HepG2 (cell line): ENCODE measurements around the gene ONECUT1. TPM values are rescaled to one million over a fixed set of nuclear protein-coding genes. Genes with fewer than 3 reads are reported as not detected.

ENCODE experiments used
- ADNP ChIP-seq: sonication (generic); formaldehyde crosslinking; IDR thresholded peaks from 2 replicates; pipeline ENCODE4 v1.4.0; 2020; ENCODE audit warnings: missing genetic modification reagents
- CBX1 ChIP-seq: IDR thresholded peaks from one replicate; pipeline ENCODE4 v1.6.1; 2016; ENCODE audit warnings: antibody characterized with exemption, low read depth
- CEBPB ChIP-seq: IDR thresholded peaks from 2 replicates; pipeline ENCODE4 v1.6.1; 2011; ENCODE audit warnings: low read depth, low read length, improper control_type of control experiment, borderline replicate concordance
- FOXO4 ChIP-seq: sonication (generic); formaldehyde crosslinking; conservative IDR thresholded peaks from 2 replicates; pipeline ENCODE4 v1.8.1; 2023; ENCODE audit warnings: missing genetic modification reagents
- GATAD1 ChIP-seq: IDR thresholded peaks from 2 replicates; pipeline ENCODE4 v1.6.1; 2016; ENCODE audit warnings: missing genetic modification reagents, missing compliant biosample characterization
- GZF1 ChIP-seq: sonication (generic); formaldehyde crosslinking; IDR thresholded peaks from 2 replicates; pipeline ENCODE4 v1.5.1; 2020; ENCODE audit warnings: mild to moderate bottlenecking, missing genetic modification reagents
- HOXA7 ChIP-seq: sonication (generic); formaldehyde crosslinking; IDR thresholded peaks from 2 replicates; pipeline ENCODE4 v1.8.1; 2022; ENCODE audit warnings: mild to moderate bottlenecking, missing genetic modification reagents, moderate library complexity
- IKZF5 ChIP-seq: IDR thresholded peaks from 2 replicates; pipeline ENCODE4 v1.6.1; 2018; ENCODE audit warnings: missing genetic modification reagents, mild to moderate bottlenecking, missing compliant biosample characterization
- JUND ChIP-seq: sonication (generic); formaldehyde crosslinking; IDR thresholded peaks from 2 replicates; pipeline ENCODE4 v1.8.0; 2022; ENCODE audit warnings: mild to moderate bottlenecking, missing genetic modification reagents
- KDM5A ChIP-seq: fragments of 200-600 bp; sonication (generic); IDR thresholded peaks from 2 replicates; pipeline ENCODE4 v1.7.0; 2018; ENCODE audit warnings: antibody characterized with exemption, mild to moderate bottlenecking, low read length, borderline replicate concordance
- MEIS1 ChIP-seq: sonication (generic); formaldehyde crosslinking; IDR thresholded peaks from 2 replicates; pipeline ENCODE4 v1.9.0; 2021; ENCODE audit warnings: mild to moderate bottlenecking, missing genetic modification reagents, moderate library complexity, borderline replicate concordance
- POLR2A ChIP-seq, 2 experiments: IDR thresholded peaks; 2 replicates each; pipeline ENCODE4 v1.6.1; 2011; ENCODE audit warnings: low read depth in 2 of 2, low read length in 2 of 2, mild to moderate bottlenecking in 1 of 2, moderate library complexity in 1 of 2; ENCODE audit not compliant: insufficient read depth in 1 of 2
- REST ChIP-seq, 2 experiments: IDR thresholded peaks; 2 replicates each; pipeline ENCODE4 v1.6.1; 2011 to 2012; ENCODE audit warnings: low read length in 2 of 2, borderline replicate concordance in 1 of 2, low read depth in 1 of 2, mild to moderate bottlenecking in 1 of 2, moderate library complexity in 1 of 2
- THAP11 ChIP-seq: IDR thresholded peaks from 2 replicates; pipeline ENCODE4 v1.6.1; 2016; ENCODE audit warnings: missing biosample characterization, missing genetic modification reagents
- ZBTB37 ChIP-seq: sonication (generic); formaldehyde crosslinking; IDR thresholded peaks from 2 replicates; pipeline ENCODE4 v1.4.0; 2020; ENCODE audit warnings: mild to moderate bottlenecking, missing genetic modification reagents
- ZBTB8A ChIP-seq: sonication (generic); formaldehyde crosslinking; IDR thresholded peaks from 2 replicates; pipeline ENCODE4 v1.4.0; 2020; ENCODE audit warnings: mild to moderate bottlenecking, low read depth, missing genetic modification reagents, borderline replicate concordance
- ZKSCAN8 ChIP-seq: IDR thresholded peaks from 2 replicates; pipeline ENCODE4 v1.6.1; 2016; ENCODE audit warnings: borderline replicate concordance, missing genetic modification reagents, missing compliant biosample characterization
- ZNF124 ChIP-seq: sonication (generic); formaldehyde crosslinking; IDR thresholded peaks from 2 replicates; pipeline ENCODE4 v1.4.0; 2020; ENCODE audit warnings: missing genetic modification reagents
- ZNF251 ChIP-seq: sonication (generic); formaldehyde crosslinking; IDR thresholded peaks from 2 replicates; pipeline ENCODE4 v1.9.0; 2021; ENCODE audit warnings: mild to moderate bottlenecking, missing genetic modification reagents
- ZNF264 ChIP-seq: sonication (generic); formaldehyde crosslinking; IDR thresholded peaks from 2 replicates; pipeline ENCODE4 v1.4.0; 2020; ENCODE audit warnings: missing genetic modification reagents
- ZNF292 ChIP-seq: sonication (generic); formaldehyde crosslinking; IDR thresholded peaks from 2 replicates; pipeline ENCODE4 v1.8.1; 2022; ENCODE audit warnings: mild to moderate bottlenecking, low read depth, missing genetic modification reagents, borderline replicate concordance
- ZNF558 ChIP-seq: sonication (generic); formaldehyde crosslinking; IDR thresholded peaks from 2 replicates; pipeline ENCODE4 v1.9.0; 2022; ENCODE audit warnings: mild to moderate bottlenecking, missing genetic modification reagents, borderline replicate concordance
- ZNF788 ChIP-seq: sonication (generic); formaldehyde crosslinking; IDR thresholded peaks from 2 replicates; pipeline ENCODE4 v1.5.0; 2020; ENCODE audit warnings: mild to moderate bottlenecking, missing genetic modification reagents, borderline replicate concordance
- polyA plus RNA-seq, 8 experiments: library from polyadenylated mRNA; depleted of rRNA in 3 of 8; stranded (reverse) in 7 of 8; unstranded in 1 of 8; fragments of >200 nt; fragmentation: Illumina TruSeq in 4 of 8; extraction: Trizol in 4 of 8; gene quantifications; 2 replicates each; pipeline versions ENCODE4 v1.2.1 to v1.2.3, GENCODE V29; 2011 to 2016; ENCODE audit warnings: low read depth in 4 of 8, missing spikeins in 1 of 8, mixed read lengths in 1 of 8; ENCODE audit not compliant: insufficient read depth in 1 of 8
- total RNA-seq, 5 experiments: library from RNA; depleted of rRNA; stranded (reverse); fragments of >200 nt; fragmentation: Illumina TruSeq; extraction: Trizol; gene quantifications; 2 replicates each; pipeline ENCODE4 v1.2.3, GENCODE V29; 2016; ENCODE audit warnings: low read depth in 1 of 5

The ONECUT1 gene
- total and polyA plus RNA-seq, 2 of the 13 experiments (the other 11 are each of a cell fraction or from before 2014, with no cell fraction given): 3.5 to 9.1 TPM

GRCh38 chr15:52709187-52709981, 80.8 kb downstream of the ONECUT1 start (continued):
- TF ChIP-seq ZNF264 (CRISPR knock-in tag): 0 out of 2 replicates have a peak, but pooled peaks have one; percentile 45
- no peak for TF ChIP-seq ZNF251 (CRISPR knock-in tag)
- no peak for TF ChIP-seq CBX1
- TF ChIP-seq HOXA7: no peak
- no peak for TF ChIP-seq ZNF558 (CRISPR knock-in tag)
- no peak for TF ChIP-seq REST (IDR thresholded peaks at IDR 0.05; ENCODE audit: borderline replicate concordance in 1 of 2, low read depth in 1 of 2, low read length in 2 of 2)
- TF ChIP-seq KDM5A: no peak
- TF ChIP-seq ZNF292 (CRISPR knock-in tag): peak; percentile 87; the same call in 1 of the 2 replicates
- TF ChIP-seq JUND (CRISPR knock-in tag): no peak
- TF ChIP-seq ADNP (CRISPR knock-in tag): no peak
- TF ChIP-seq ZNF124 (CRISPR knock-in tag): no peak
- no peak for TF ChIP-seq GZF1 (CRISPR knock-in tag)
- TF ChIP-seq MEIS1 (CRISPR knock-in tag): no peak
- TF ChIP-seq GATAD1 (CRISPR knock-in tag): no peak
- TF ChIP-seq ZBTB8A (CRISPR knock-in tag): no peak
- TF ChIP-seq ZNF788 (CRISPR knock-in tag): no peak
- TF ChIP-seq IKZF5 (CRISPR knock-in tag): no peak
- no peak for TF ChIP-seq ZBTB37 (CRISPR knock-in tag)
- no peak for TF ChIP-seq ZKSCAN8 (CRISPR knock-in tag)
- peak; percentile 83 for TF ChIP-seq CEBPB
- TF ChIP-seq POLR2A (IDR thresholded peaks at IDR 0.05; ENCODE audit: insufficient read depth in 1 of 2, low read depth in 2 of 2, low read length in 2 of 2): 0 out of 4 replicates have a peak, but pooled peaks of 1 of the 2 experiments have one; percentile 40
- 0 out of 2 replicates have a peak, but pooled peaks have one; percentile 11 for TF ChIP-seq THAP11 (CRISPR knock-in tag)
- no peak for TF ChIP-seq FOXO4 (CRISPR knock-in tag)
